Stimulated activated effector memory CD8-positive, alpha-beta T cell treated with anti-CD3 and anti-CD28 coated beads, Interleukin-12 subunit alpha, Interleukin-12 subunit beta, amount 100 ng/mL, for 72 hours (primary cell): Measurements from ENCODE around the gene CFAP46.

Experiments
- ATAC-seq: fragments of 150-1000 bp; cut with Tn5 transposase; 2 replicates; pipeline ENCODE4 v1.10.0; 2021
- DNase-seq, 2 donors: peaks; one replicate each; pipeline ENCODE4 v3.0.0; 2021 to 2022; ENCODE audit warnings: low spot score in 2 of 2
- H3K27ac Mint-ChIP-seq: one replicate; pipeline ENCODE4 v1.8.0; 2022; ENCODE audit warnings: mild to moderate bottlenecking, mixed read lengths
- H3K36me3 Mint-ChIP-seq: one replicate; pipeline ENCODE4 v1.8.0; 2022; ENCODE audit warnings: mild to moderate bottlenecking, mixed read lengths
- H3K4me1 Mint-ChIP-seq: one replicate; pipeline ENCODE4 v1.8.0; 2022; ENCODE audit warnings: mixed read lengths
- H3K4me3 Mint-ChIP-seq: one replicate; pipeline ENCODE4 v1.8.0; 2022; ENCODE audit warnings: mild to moderate bottlenecking, mixed read lengths
- H3K9me3 Mint-ChIP-seq: one replicate; pipeline ENCODE4 v1.8.0; 2022; ENCODE audit warnings: mixed read lengths

Gene CFAP46

GRCh38 chr10:132982301-132982989 is 40.1 kb upstream of the CFAP46 start:
- Mint-ChIP-seq H3K36me3 (no peaks in the 10 kb centered on the region), H3K27ac (no peak overlapping the region), H3K9me3 (no peaks in the 10 kb centered on the region), H3K4me3 (no peak overlapping the region), H3K4me1 (no peaks in the 10 kb centered on the region)
- ATAC-seq = no peak
- no peak for DNase-seq

- no peak for ATAC-seq
These were observed 39.4 kb upstream of the CFAP46 start for GRCh38 chr10:132981746-132982145.

GRCh38 chr10:132981173-132981555 is 38.8 kb upstream of the CFAP46 start:
- H3K4me1 Mint-ChIP-seq = no peaks in the 10 kb centered on the region
- no peaks in the 10 kb centered on the region for H3K9me3 Mint-ChIP-seq
- H3K4me3 Mint-ChIP-seq = no peak overlapping the region
- no peak overlapping the region for H3K27ac Mint-ChIP-seq
- ATAC-seq (no peak), DNase-seq (no peak)
- no peaks in the 10 kb centered on the region for H3K36me3 Mint-ChIP-seq

More at GRCh38 chr10:132981746-132982145, 39.4 kb upstream of the CFAP46 start:
- no peak overlapping the region for H3K4me3 Mint-ChIP-seq
- no peak overlapping the region for H3K27ac Mint-ChIP-seq
- H3K36me3 Mint-ChIP-seq = no peaks in the 10 kb centered on the region
- no peaks in the 10 kb centered on the region for H3K9me3 Mint-ChIP-seq
- H3K4me1 Mint-ChIP-seq = no peaks in the 10 kb centered on the region
- DNase-seq = no peak

- no peak for DNase-seq
- ATAC-seq = no peak
- Mint-ChIP-seq H3K36me3 (no peaks in the 10 kb centered on the region), H3K4me3 (no peak overlapping the region), H3K9me3 (no peaks in the 10 kb centered on the region), H3K4me1 (no peaks in the 10 kb centered on the region), H3K27ac (no peak overlapping the region)
These were observed 38.2 kb upstream of the CFAP46 start for GRCh38 chr10:132980426-132981172.

- no peak for ATAC-seq
- no peak for DNase-seq
- Mint-ChIP-seq H3K36me3 (no peaks in the 10 kb centered on the region), H3K9me3 (no peaks in the 10 kb centered on the region), H3K27ac (no peak overlapping the region), H3K4me3 (no peak overlapping the region), H3K4me1 (no peaks in the 10 kb centered on the region)
These were observed 37.4 kb upstream of the CFAP46 start for GRCh38 chr10:132979491-132980425.

GRCh38 chr10:132978542-132978941 is 36.2 kb upstream of the CFAP46 start:
- no peak for DNase-seq
- H3K4me1 Mint-ChIP-seq = no peaks in the 10 kb centered on the region
- no peak overlapping the region for H3K27ac Mint-ChIP-seq
- no peaks in the 10 kb centered on the region for H3K36me3 Mint-ChIP-seq
- no peaks in the 10 kb centered on the region for H3K9me3 Mint-ChIP-seq
- no peak overlapping the region for H3K4me3 Mint-ChIP-seq
- ATAC-seq = no peak

GRCh38 chr10:132977807-132978206 is 35.4 kb upstream of the CFAP46 start:
- no peak for DNase-seq
- no peak overlapping the region for H3K4me3 Mint-ChIP-seq
- no peaks in the 10 kb centered on the region for H3K9me3 Mint-ChIP-seq

GRCh38 chr10:132977076-132977475 is 34.7 kb upstream of the CFAP46 start:
- no peaks in the 10 kb centered on the region for H3K36me3 Mint-ChIP-seq
- DNase-seq (no peak), ATAC-seq (no peak)
- no peaks in the 10 kb centered on the region for H3K4me1 Mint-ChIP-seq
- no peaks in the 10 kb centered on the region for H3K9me3 Mint-ChIP-seq
- H3K27ac Mint-ChIP-seq = no peak overlapping the region
- H3K4me3 Mint-ChIP-seq = no peak overlapping the region

More at GRCh38 chr10:132977807-132978206, 35.4 kb upstream of the CFAP46 start:
- Mint-ChIP-seq H3K27ac (no peak overlapping the region), H3K36me3 (no peaks in the 10 kb centered on the region), H3K4me1 (no peaks in the 10 kb centered on the region)
- no peak for ATAC-seq

- Mint-ChIP-seq H3K9me3 (no peaks in the 10 kb centered on the region), H3K27ac (peak overlapping the region; percentile 36), H3K36me3 (no peaks in the 10 kb centered on the region), H3K4me1 (no peaks in the 10 kb centered on the region), H3K4me3 (no peak overlapping the region)
- ATAC-seq (no peak), DNase-seq (no peak)
These were observed 33.7 kb upstream of the CFAP46 start for GRCh38 chr10:132975831-132976682.

- no peaks in the 10 kb centered on the region for H3K4me1 Mint-ChIP-seq
- H3K36me3 Mint-ChIP-seq = no peaks in the 10 kb centered on the region
- ATAC-seq (no peak), DNase-seq (no peak)
- no peaks in the 10 kb centered on the region for H3K9me3 Mint-ChIP-seq
- no peak overlapping the region for H3K4me3 Mint-ChIP-seq
- H3K27ac Mint-ChIP-seq = peak overlapping the region; percentile 36
These were observed 32.8 kb upstream of the CFAP46 start for GRCh38 chr10:132974886-132975830.

GRCh38 chr10:132974249-132974796 is 32.0 kb upstream of the CFAP46 start:
- ATAC-seq = no peak
- no peaks in the 10 kb centered on the region for H3K36me3 Mint-ChIP-seq

GRCh38 chr10:132973903-132974241 is 31.5 kb upstream of the CFAP46 start:
- Mint-ChIP-seq H3K27ac (no peak overlapping the region), H3K4me3 (no peak overlapping the region), H3K9me3 (no peaks in the 10 kb centered on the region), H3K36me3 (no peaks in the 10 kb centered on the region), H3K4me1 (no peaks in the 10 kb centered on the region)
- ATAC-seq (no peak), DNase-seq (no peak)

More at GRCh38 chr10:132974249-132974796, 32.0 kb upstream of the CFAP46 start:
- no peaks in the 10 kb centered on the region for H3K4me1 Mint-ChIP-seq
- no peaks in the 10 kb centered on the region for H3K9me3 Mint-ChIP-seq
- no peak overlapping the region for H3K4me3 Mint-ChIP-seq
- DNase-seq = no peak
- H3K27ac Mint-ChIP-seq = no peak overlapping the region

- Mint-ChIP-seq H3K36me3 (no peaks in the 10 kb centered on the region), H3K9me3 (no peaks in the 10 kb centered on the region), H3K27ac (no peak overlapping the region), H3K4me3 (no peak overlapping the region), H3K4me1 (no peaks in the 10 kb centered on the region)
- ATAC-seq = peak; percentile 9
- DNase-seq = no peak
These were observed 30.9 kb upstream of the CFAP46 start for GRCh38 chr10:132972986-132973902.
